CD4-positive, CD25-positive, alpha-beta regulatory T cell (primary cell): ENCODE data around the gene OPCML. TPM values are rescaled to one million over a fixed set of nuclear protein-coding genes. Genes with fewer than 3 reads are reported as not detected.

Experiments
- ATAC-seq, 2 donors: fragments of 150-1000 bp; cut with Tn5 transposase; one replicate each; pipeline ENCODE4 v1.10.0; 2021; ENCODE audit warnings: low read depth in 2 of 2, moderate number of reproducible peaks in 2 of 2, moderate library complexity in 1 of 2
- DNase-seq, 3 donors: peaks; one replicate each; pipeline versions ENCODE4 v3.0.0 to v3.0.0-alpha.2; 2012 to 2022; ENCODE audit warnings: mixed read lengths in 1 of 3
- H3K27ac ChIP-seq: one replicate; pipeline ENCODE4 v1.7.0; 2013; ENCODE audit warnings: mild to moderate bottlenecking, low read length; ENCODE audit not compliant: insufficient read depth, poor library complexity, severe bottlenecking
- H3K27me3 ChIP-seq: one replicate; pipeline ENCODE4 v1.7.0; 2013; ENCODE audit warnings: low read length; ENCODE audit not compliant: control insufficient read depth, insufficient read depth
- H3K36me3 ChIP-seq: one replicate; pipeline ENCODE4 v1.7.0; 2013; ENCODE audit warnings: mild to moderate bottlenecking, low read length, moderate library complexity; ENCODE audit not compliant: control insufficient read depth, insufficient read depth
- H3K4me1 ChIP-seq: 2 replicates; pipeline ENCODE4 v1.7.0; 2013; ENCODE audit warnings: mild to moderate bottlenecking, low read length; ENCODE audit not compliant: insufficient read depth, control insufficient read depth, poor library complexity, severe bottlenecking
- H3K4me3 ChIP-seq: one replicate; pipeline ENCODE4 v1.7.0; 2013; ENCODE audit warnings: low read depth, mild to moderate bottlenecking, low read length, moderate library complexity
- H3K9me3 ChIP-seq, 2 experiments: 1 replicate in 1 of 2; 2 replicates in 1 of 2; pipeline ENCODE4 v1.7.0; 2013; ENCODE audit warnings: low read length in 2 of 2, mild to moderate bottlenecking in 1 of 2, moderate library complexity in 1 of 2; ENCODE audit not compliant: control insufficient read depth in 2 of 2
- H3K27ac Mint-ChIP-seq, 3 donors: one replicate each; pipeline ENCODE4 v1.8.0; 2020 to 2022; ENCODE audit warnings: mild to moderate bottlenecking in 3 of 3, mixed read lengths in 3 of 3, moderate library complexity in 2 of 3
- H3K27me3 Mint-ChIP-seq: one replicate; pipeline ENCODE4 v1.8.0; 2022; ENCODE audit warnings: mild to moderate bottlenecking, mixed read lengths
- H3K36me3 Mint-ChIP-seq: one replicate; pipeline ENCODE4 v1.8.0; 2020; ENCODE audit warnings: mixed read lengths
- H3K4me1 Mint-ChIP-seq, 4 donors: one replicate each; pipeline ENCODE4 v1.8.0; 2020 to 2022; ENCODE audit warnings: mixed read lengths in 4 of 4, mild to moderate bottlenecking in 1 of 4
- H3K4me3 Mint-ChIP-seq, 4 donors: one replicate each; pipeline ENCODE4 v1.8.0; 2020 to 2022; ENCODE audit warnings: mild to moderate bottlenecking in 4 of 4, mixed read lengths in 4 of 4, moderate library complexity in 3 of 4
- H3K9me3 Mint-ChIP-seq, 7 donors: one replicate each; pipeline ENCODE4 v1.8.0; 2020 to 2022; ENCODE audit warnings: mixed read lengths in 7 of 7, mild to moderate bottlenecking in 3 of 7, moderate library complexity in 2 of 7
- polyA plus RNA-seq, 4 donors: library from polyadenylated mRNA; unstranded; fragments of 300-500 nt; fragmentation: Illumina TruSeq; gene quantifications; one replicate each; pipeline ENCODE4 v1.2.3, GENCODE V29; 2021
- total RNA-seq: library from RNA; stranded (reverse); gene quantifications from one replicate; pipeline ENCODE4 v1.2.3, GENCODE V29; 2022

OPCML gene
- total and polyA plus RNA-seq, 5 donors from 2014 or later: not detected

- no peak overlapping the region for H3K27ac ChIP-seq
- DNase-seq (no peak), ATAC-seq (no peak)
- H3K9me3 Mint-ChIP-seq: peaks cover 0 to 8% (median 5%) of the 10 kb centered on the region in 7 donors
- no peaks in the 10 kb centered on the region for H3K27me3 ChIP-seq
- no peaks in the 10 kb centered on the region for H3K27me3 Mint-ChIP-seq
- no peaks in the 10 kb centered on the region for H3K4me1 ChIP-seq
- H3K4me1 Mint-ChIP-seq: no peaks in the 10 kb centered on the region
- no peak overlapping the region for H3K4me3 ChIP-seq
- H3K36me3 Mint-ChIP-seq: no peaks in the 10 kb centered on the region
- no peak overlapping the region for H3K27ac Mint-ChIP-seq
- H3K4me3 Mint-ChIP-seq: no peak overlapping the region
- H3K9me3 ChIP-seq: no peaks in the 10 kb centered on the region
- no peaks in the 10 kb centered on the region for H3K36me3 ChIP-seq
These were observed 768.8 kb downstream of the OPCML start for GRCh38 chr11:132763503-132763902.

DNA sequence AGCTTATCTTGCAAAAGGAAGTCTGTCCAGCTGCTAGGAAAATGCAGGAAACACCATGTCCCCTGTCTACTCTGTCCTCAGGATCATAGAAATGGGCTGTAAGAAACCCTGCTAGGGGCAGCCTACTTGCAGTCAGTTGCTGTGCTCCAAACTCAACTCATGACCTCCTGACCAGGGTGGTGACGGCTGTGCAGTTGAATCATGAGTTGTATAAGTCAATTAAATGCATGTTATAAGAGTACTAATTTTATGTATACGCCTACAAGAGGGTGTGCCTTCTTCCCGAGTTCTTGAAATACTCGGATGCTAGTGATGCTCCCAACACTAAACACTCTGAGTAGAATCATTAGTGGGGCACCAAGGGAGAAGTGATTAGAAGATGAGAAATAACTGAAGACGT, 776.4 kb downstream of the OPCML start:
- Histone ChIP-seq H3K36me3 (no peaks in the 10 kb centered on the region), H3K27ac (no peak overlapping the region), H3K4me1 (no peaks in the 10 kb centered on the region), H3K9me3 (no peaks in the 10 kb centered on the region), H3K4me3 (no peak overlapping the region), H3K27me3 (no peaks in the 10 kb centered on the region)
- Mint-ChIP-seq H3K4me1 (no peaks in the 10 kb centered on the region), H3K4me3 (no peak overlapping the region), H3K9me3 (peaks cover 0 to 13% (median 6%) of the 10 kb centered on the region in 7 donors), H3K27ac (no peak overlapping the region), H3K36me3 (no peaks in the 10 kb centered on the region), H3K27me3 (no peaks in the 10 kb centered on the region)
- ATAC-seq (no peak), DNase-seq (no peak)

GRCh38 chr11:132751516-132752250, 780.6 kb downstream of the OPCML start:
- no peaks in the 10 kb centered on the region for H3K27me3 ChIP-seq
- no peak overlapping the region for H3K4me3 Mint-ChIP-seq
- H3K36me3 Mint-ChIP-seq: no peaks in the 10 kb centered on the region
- no peaks in the 10 kb centered on the region for H3K36me3 ChIP-seq
- H3K9me3 ChIP-seq: no peaks in the 10 kb centered on the region
- H3K4me1 ChIP-seq: no peaks in the 10 kb centered on the region
- H3K27ac ChIP-seq: no peak overlapping the region
- no peaks in the 10 kb centered on the region for H3K4me1 Mint-ChIP-seq
- ATAC-seq (no peak), DNase-seq (no peak)
- H3K4me3 ChIP-seq: no peak overlapping the region
- H3K27ac Mint-ChIP-seq: no peak overlapping the region
- H3K9me3 Mint-ChIP-seq: peaks cover 0 to 3% (median 2%) of the 10 kb centered on the region in 7 donors
- H3K27me3 Mint-ChIP-seq: no peaks in the 10 kb centered on the region

GRCh38 chr11:132746305-132746704, 786.0 kb downstream of the OPCML start:
- Mint-ChIP-seq H3K9me3 (peaks cover 0 to 5% (median 4%) of the 10 kb centered on the region in 7 donors), H3K27ac (no peak overlapping the region), H3K4me1 (no peaks in the 10 kb centered on the region), H3K4me3 (no peak overlapping the region), H3K36me3 (no peaks in the 10 kb centered on the region), H3K27me3 (no peaks in the 10 kb centered on the region)
- Histone ChIP-seq H3K36me3 (no peaks in the 10 kb centered on the region), H3K9me3 (no peaks in the 10 kb centered on the region), H3K4me1 (no peaks in the 10 kb centered on the region), H3K27me3 (no peaks in the 10 kb centered on the region), H3K4me3 (no peak overlapping the region), H3K27ac (no peak overlapping the region)
- no peak for ATAC-seq
- DNase-seq: no peak

- ATAC-seq: no peak
- Histone ChIP-seq H3K27ac (no peak overlapping the region), H3K4me3 (no peak overlapping the region), H3K4me1 (no peaks in the 10 kb centered on the region), H3K9me3 (no peaks in the 10 kb centered on the region), H3K27me3 (no peaks in the 10 kb centered on the region), H3K36me3 (no peaks in the 10 kb centered on the region)
- Mint-ChIP-seq H3K9me3 (peaks cover 0 to 5% (median 4%) of the 10 kb centered on the region in 7 donors), H3K27ac (no peak overlapping the region), H3K36me3 (no peaks in the 10 kb centered on the region), H3K27me3 (no peaks in the 10 kb centered on the region), H3K4me1 (no peaks in the 10 kb centered on the region), H3K4me3 (no peak overlapping the region)
- no peak for DNase-seq
These were observed 787.0 kb downstream of the OPCML start for GRCh38 chr11:132745306-132745705.

DNA sequence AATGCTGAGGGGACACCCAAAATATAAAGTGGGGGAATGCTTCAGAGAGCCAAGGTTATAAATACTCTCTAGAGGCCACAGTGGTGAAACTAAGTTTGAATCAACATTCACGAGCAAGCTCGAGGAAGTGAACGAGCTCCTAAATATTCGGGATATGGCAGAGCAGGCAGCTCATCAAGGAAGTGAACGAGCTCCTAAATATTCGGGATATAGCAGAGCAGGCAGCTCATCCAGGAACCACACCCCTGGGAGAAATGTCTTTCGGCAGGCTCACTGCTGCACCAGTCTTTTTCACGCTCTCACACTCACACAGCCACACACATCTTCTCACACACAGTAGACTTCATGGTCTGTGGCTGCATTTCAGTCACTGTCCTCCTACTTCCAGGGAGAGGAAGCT, 787.5 kb downstream of the OPCML start:
- H3K36me3 ChIP-seq: no peaks in the 10 kb centered on the region
- no peaks in the 10 kb centered on the region for H3K9me3 ChIP-seq
- Mint-ChIP-seq H3K4me1 (no peaks in the 10 kb centered on the region), H3K36me3 (no peaks in the 10 kb centered on the region), H3K9me3 (peaks cover 0 to 9% (median 4%) of the 10 kb centered on the region in 7 donors), H3K27me3 (no peaks in the 10 kb centered on the region), H3K4me3 (no peak overlapping the region), H3K27ac (no peak overlapping the region)
- H3K27me3 ChIP-seq: no peaks in the 10 kb centered on the region
- no peaks in the 10 kb centered on the region for H3K4me1 ChIP-seq
- DNase-seq (no peak), ATAC-seq (no peak)
- H3K4me3 ChIP-seq: no peak overlapping the region
- no peak overlapping the region for H3K27ac ChIP-seq

DNA sequence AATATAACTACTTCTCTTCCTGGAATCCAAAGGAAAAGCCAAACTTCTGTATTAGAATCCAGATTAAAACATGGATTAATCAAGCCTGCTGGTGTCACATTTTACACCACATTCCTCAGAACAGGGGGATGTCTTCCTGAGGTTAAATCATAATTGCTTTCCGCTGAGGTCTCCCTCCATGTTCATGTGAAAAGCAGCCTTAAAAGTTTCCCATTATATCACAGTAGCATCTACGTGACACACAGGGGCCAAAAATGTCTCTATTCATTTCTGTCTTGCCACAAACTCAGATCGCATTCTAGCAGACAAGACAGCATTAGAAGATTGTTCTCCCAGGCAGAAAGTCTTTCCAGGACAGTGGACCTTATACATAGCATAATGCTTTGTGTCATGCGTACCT, 788.7 kb downstream of the OPCML start:
- Mint-ChIP-seq H3K27me3 (no peaks in the 10 kb centered on the region), H3K36me3 (no peaks in the 10 kb centered on the region), H3K9me3 (peaks cover 0 to 9% (median 3%) of the 10 kb centered on the region in 7 donors), H3K4me3 (no peak overlapping the region), H3K27ac (no peak overlapping the region), H3K4me1 (no peaks in the 10 kb centered on the region)
- H3K9me3 ChIP-seq: no peaks in the 10 kb centered on the region
- H3K4me3 ChIP-seq: no peak overlapping the region
- H3K27ac ChIP-seq: no peak overlapping the region
- DNase-seq: no peak
- no peak for ATAC-seq
- no peaks in the 10 kb centered on the region for H3K27me3 ChIP-seq
- H3K4me1 ChIP-seq: no peaks in the 10 kb centered on the region
- no peaks in the 10 kb centered on the region for H3K36me3 ChIP-seq

- no peaks in the 10 kb centered on the region for H3K4me1 Mint-ChIP-seq
- Histone ChIP-seq H3K4me1 (no peaks in the 10 kb centered on the region), H3K9me3 (no peaks in the 10 kb centered on the region), H3K27ac (no peak overlapping the region), H3K36me3 (no peaks in the 10 kb centered on the region), H3K4me3 (no peak overlapping the region), H3K27me3 (no peaks in the 10 kb centered on the region)
- DNase-seq: no peak
- H3K27ac Mint-ChIP-seq: no peak overlapping the region
- H3K27me3 Mint-ChIP-seq: no peaks in the 10 kb centered on the region
- no peak for ATAC-seq
- no peak overlapping the region for H3K4me3 Mint-ChIP-seq
- peaks cover 0 to 9% (median 2%) of the 10 kb centered on the region in 7 donors for H3K9me3 Mint-ChIP-seq
- H3K36me3 Mint-ChIP-seq: no peaks in the 10 kb centered on the region
These were observed 789.4 kb downstream of the OPCML start for GRCh38 chr11:132742929-132743328.
